HepG2 (cell line): Measurements from ENCODE around the gene GPR61.

Source experiments
- NR2C2 ChIP-seq: sonication (generic); formaldehyde crosslinking; IDR thresholded peaks from 2 replicates; pipeline ENCODE4 v1.4.0; 2020; ENCODE audit warnings: missing genetic modification reagents, mild to moderate bottlenecking, moderate library complexity, borderline replicate concordance
- TP53 ChIP-seq: sonication (generic); formaldehyde crosslinking; conservative IDR thresholded peaks from 2 replicates; pipeline ENCODE4 v1.4.0; 2020; ENCODE audit warnings: missing genetic modification reagents
- TF ChIP-seq, protein P1 (sequence below): sonication (generic); formaldehyde crosslinking; IDR thresholded peaks from 2 replicates; pipeline ENCODE4 v1.4.0; 2020; ENCODE audit warnings: missing genetic modification reagents, borderline replicate concordance

DNA sequence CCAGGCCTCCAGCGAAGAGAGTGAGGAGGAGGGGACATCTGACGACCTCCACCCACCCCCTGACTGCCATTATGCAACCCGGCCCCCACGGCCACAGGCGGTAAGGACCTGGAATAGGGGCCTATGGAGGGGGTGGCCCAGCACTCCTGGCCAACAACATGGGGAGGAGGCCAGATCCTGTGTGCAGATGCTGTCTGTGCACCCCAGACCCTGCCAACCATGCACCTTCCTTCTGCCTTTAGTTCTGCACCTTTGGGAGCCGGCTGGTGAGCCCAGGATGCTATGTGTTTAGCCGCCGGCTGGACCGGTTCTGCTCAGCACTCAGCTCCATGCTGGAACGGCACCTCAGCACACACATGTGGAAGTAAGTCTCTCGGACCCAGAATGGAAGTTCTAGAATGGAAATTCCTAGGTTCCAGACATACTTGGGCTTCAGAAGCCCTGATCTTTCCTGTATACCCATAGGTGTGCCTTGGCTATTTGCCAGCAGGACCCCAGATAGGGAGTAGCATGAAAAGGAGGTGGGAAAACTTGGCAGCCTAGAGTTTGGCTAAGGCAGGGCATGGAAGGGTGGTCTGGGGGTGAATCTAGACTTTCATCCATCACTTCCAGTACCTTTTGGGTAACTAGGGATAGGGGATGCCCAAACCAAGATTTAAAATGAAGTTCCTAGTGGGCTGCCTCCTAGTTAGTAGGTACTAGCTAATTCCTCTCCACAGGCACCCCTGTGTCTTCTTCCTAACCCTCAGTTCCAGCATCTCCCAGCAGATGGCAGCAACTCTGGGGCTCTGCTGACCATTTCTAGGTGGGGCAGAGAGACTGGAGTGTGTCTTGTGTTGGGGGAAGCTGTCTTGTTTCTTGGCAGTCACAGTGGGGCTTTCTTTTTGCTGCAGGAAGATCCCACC is 49.4 kb upstream of the GPR61 start:
- TF ChIP-seq, protein P1, sequence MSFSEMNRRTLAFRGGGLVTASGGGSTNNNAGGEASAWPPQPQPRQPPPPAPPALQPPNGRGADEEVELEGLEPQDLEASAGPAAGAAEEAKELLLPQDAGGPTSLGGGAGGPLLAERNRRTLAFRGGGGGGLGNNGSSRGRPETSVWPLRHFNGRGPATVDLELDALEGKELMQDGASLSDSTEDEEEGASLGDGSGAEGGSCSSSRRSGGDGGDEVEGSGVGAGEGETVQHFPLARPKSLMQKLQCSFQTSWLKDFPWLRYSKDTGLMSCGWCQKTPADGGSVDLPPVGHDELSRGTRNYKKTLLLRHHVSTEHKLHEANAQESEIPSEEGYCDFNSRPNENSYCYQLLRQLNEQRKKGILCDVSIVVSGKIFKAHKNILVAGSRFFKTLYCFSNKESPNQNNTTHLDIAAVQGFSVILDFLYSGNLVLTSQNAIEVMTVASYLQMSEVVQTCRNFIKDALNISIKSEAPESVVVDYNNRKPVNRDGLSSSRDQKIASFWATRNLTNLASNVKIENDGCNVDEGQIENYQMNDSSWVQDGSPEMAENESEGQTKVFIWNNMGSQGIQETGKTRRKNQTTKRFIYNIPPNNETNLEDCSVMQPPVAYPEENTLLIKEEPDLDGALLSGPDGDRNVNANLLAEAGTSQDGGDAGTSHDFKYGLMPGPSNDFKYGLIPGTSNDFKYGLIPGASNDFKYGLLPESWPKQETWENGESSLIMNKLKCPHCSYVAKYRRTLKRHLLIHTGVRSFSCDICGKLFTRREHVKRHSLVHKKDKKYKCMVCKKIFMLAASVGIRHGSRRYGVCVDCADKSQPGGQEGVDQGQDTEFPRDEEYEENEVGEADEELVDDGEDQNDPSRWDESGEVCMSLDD = no peak
- TF ChIP-seq NR2C2 (CRISPR knock-in tag) (no peak), TP53 (CRISPR knock-in tag) (no peak)
